OCI-M1 (cell line): ENCODE results near the gene TMED4.
"Not testable (repeated sequence)": the region's sequence is repeated elsewhere in the genome, so short reads cannot be mapped to it uniquely, and the experiment has no call there.

Experiments used
- DNase-seq: peaks from one replicate; lab custom pipeline; 2025; lab: John Stamatoyannopoulos, UW

The TMED4 gene

GRCh38 chr7:44568771-44569560, 13.1 kb downstream of the TMED4 start:
- no peak for DNase-seq

GRCh38 chr7:44567884-44568283, 14.1 kb downstream of the TMED4 start:
- no peak for DNase-seq

GRCh38 chr7:44566680-44567079, 15.4 kb downstream of the TMED4 start:
- DNase-seq = no peak

DNA sequence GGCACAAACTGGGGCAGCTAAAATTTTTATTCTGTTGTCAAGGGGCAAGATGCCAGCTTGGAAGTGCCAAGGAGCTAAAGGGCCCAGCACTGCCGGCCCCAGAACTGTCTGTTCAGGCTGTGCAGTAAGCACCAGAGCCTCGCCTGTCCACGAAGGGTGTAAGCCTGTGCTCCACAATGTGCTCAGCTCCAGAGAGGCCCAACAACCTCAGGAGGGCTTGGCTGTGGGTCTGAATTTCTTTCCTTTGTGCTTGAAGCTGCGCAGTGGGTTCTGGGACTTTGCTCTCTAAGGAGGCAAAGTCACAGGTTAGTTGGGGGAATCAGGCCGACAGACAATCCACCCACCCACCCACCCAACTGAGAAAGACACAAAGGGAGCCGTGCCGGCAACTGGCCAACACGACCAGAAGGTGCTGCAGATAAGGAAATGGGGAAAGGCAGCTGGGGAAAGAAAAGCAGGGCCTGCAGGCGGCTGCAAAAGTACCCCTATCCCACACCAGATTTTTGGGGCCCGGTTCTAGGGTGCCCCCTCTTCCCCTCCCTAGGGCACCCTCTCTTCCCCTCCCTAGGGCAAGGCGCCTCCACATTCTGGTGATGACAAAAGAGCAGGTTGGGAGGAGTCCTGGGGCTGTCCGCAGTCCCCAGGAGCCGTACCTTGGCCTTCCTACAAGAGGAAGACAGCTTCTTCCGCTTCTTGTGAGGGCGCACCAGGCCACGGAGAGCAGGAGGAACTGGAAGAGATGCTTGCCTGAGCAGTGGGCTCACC, 16.1 kb downstream of the TMED4 start:
- peak; percentile 39 for DNase-seq

DNA sequence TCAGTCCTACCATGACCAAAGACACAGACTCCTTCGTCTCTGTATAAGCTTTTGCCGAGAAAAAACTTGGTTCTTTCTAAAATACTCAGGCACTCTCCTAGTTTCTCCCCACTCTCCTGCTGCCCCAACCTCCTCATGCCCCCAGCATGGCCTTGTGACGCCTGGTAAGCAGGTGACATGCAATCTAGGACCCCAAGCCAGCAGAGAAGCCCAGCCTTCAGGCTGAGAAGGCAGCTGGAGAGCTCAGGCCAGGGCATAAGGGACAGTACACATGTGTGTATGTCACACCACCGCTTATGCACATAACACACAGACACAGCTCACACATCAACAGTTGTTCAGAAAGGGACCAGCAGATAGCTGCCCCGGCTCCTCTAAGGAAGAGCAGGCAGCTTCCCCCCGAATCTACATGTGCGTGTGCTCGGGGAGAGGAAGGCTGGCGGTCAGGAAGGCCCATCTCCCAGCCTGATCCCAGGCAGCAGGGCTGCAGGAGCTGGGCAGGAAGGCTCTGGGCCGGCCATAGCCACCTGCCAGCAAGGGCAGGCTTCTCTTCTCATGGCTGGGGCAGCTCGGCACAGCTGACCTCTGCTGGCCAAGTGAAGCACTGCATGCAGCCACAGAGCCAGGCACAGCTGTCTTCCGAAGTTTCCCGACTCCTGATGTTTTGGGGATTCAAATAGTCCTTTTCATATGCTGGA, 16.8 kb downstream of the TMED4 start:
- peak; percentile 59 for DNase-seq

- DNase-seq = no peak
These were observed 17.4 kb downstream of the TMED4 start for GRCh38 chr7:44564606-44565005.

- no peak for DNase-seq
These were observed 18.8 kb downstream of the TMED4 start for GRCh38 chr7:44563171-44563679.

DNA sequence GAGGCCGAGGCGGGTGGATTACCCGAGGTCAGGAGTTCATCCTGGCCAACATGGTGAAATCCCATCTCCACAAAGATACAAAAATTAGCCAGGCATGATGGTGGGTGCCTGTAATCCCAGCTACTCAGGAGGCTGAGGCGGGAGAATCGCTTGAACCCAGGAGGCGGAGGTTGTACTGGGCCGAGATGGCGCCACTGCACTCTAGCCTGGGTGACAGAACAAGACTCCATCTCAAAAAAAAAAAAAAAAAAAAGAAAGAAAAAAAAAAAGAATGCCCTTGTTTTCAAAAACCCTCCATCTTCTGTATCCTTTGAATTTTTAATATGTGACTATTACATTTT, 19.4 kb downstream of the TMED4 start:
- DNase-seq = not testable (repeated sequence)

GRCh38 chr7:44561962-44562621, 19.9 kb downstream of the TMED4 start:
- DNase-seq = no peak

GRCh38 chr7:44561481-44561880, 20.6 kb downstream of the TMED4 start:
- no peak for DNase-seq

- DNase-seq = no peak
These were observed 22.5 kb downstream of the TMED4 start for GRCh38 chr7:44559485-44559884.

DNA sequence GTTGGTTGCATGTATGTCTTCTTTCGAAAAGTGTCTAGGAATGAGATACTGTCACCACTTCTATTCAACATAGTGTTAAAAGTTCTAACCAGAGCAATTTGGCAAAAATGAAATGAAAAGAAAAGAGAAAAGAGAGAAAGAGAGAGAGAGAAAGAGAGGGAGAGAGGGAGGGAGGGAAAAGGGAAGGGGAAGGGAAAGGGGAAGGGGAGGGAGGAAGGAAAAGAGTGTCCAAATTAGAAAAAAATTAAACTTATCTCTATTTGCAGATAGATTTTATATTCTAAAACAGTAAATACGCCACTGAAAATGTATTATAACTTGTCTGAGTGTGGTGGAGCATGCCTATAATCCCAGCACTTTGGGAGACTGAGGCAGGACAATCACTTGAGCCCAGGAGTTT, 24.5 kb downstream of the TMED4 start:
- DNase-seq = no peak

DNA sequence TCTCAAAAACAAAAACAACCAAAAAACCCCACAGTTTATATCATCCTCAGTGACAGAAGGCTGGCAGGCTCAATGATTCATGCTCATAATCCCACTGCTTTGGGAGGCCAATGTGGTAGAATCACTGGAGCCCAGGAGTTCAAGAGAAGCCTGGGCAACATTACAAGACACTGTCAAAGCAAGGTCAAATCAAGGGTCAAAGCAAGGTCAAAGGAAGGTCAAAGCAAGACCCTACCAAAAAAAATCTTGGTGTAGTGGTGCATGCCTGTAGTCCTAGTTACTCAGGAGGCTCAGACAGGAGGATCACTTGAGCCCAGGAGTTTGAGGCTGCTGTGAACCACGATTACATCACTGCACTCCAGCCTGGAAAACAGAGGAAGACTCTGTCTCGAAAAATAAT, 26.7 kb downstream of the TMED4 start:
- DNase-seq = no peak

DNA sequence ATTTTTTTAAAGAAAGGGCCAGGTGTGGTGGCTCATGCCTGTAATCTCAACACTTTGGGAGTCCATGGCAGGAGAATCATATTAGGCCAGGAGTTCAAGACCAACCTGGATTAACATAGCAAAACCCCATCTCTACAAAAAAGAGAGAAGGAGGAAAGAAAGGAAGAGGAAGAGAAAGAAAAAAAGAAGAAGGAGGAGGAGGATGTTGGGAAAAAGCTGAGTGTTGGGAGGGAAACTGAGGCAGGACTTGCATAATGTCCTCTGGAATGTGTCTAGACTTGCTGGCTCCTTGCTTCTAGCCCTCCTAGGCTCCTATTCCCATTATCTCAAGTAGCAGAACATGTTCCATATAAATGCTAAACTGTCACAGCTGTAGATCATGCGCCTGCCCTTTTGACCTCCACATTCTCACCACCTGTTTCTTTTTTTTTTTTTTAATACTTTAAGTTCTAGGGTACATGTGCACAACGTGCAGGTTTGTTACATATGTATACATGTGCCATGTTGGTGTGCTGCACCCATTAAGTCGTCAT, 29.5 kb downstream of the TMED4 start:
- DNase-seq = not testable (repeated sequence)

DNA sequence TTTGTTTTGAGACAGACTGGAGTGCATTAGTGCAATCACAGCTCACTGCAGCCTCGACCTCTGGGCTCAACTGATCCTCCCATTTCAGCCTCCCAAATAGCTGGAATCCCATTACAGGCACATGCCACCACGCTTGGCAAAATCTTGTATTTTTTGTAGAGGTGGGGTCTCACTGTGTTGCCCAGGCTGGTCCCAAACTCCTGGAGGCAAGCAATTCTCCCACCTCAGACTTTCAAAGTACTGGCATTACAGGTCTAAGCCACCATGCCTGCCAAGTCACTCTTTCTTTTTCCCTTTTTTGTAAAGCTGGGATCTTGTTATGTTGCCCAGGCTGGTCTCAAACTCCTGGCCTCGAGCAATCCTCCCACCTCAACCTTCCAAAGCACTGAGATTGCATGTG, 32.6 kb downstream of the TMED4 start:
- no peak for DNase-seq

- DNase-seq = no peak
These were observed 33.1 kb downstream of the TMED4 start for GRCh38 chr7:44548893-44549292.

- no peak for DNase-seq
These were observed 34.3 kb downstream of the TMED4 start for GRCh38 chr7:44547536-44548231.

- no peak for DNase-seq
These were observed 40.0 kb downstream of the TMED4 start for GRCh38 chr7:44541876-44542610.

DNA sequence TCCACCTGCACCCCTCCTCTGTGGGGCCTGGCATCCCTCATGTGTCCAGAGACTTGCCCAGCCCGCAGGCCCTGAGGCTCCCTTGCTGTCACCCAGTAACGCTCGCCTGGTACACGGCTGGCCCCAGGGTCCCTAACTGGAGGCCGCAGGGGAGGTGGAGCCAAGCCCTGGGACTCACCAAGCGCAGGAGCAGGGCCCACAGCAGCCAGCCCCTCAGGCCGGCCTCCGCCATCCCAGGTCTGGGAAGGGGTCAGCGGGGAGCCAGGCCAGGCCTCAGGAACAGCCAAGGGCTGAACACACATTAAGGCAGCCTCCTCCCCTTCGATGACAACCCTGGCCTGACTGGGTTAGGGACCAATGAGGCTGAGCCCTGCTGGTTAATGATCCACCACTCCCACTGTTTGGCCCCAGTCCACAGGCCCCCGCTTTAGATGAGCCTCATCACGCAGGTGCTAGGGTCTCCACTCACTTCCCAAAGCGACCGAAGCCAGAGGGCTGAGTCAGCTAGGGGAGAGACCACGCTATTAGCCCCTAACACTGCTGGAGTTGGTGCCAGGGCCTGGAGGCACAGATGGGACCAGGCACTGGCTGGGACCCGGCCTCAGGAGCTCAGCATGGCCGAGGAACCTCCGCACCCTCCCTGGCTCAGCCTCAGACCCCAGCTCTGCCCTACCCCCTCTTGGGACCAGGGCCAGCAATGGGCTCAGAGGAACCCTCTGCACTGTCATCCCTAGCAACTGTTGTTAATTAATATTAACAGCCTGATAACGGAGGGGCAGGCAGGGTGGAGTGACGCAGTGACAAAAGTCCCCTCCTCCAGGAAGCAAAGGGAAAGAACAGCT, 40.8 kb downstream of the TMED4 start, which contains the start of gene NPC1L1:
Gene NPC1L1 (minus strand): TSS at position 303 of the 842 bp plus-strand sequence. CDS start 71 bp downstream, at position 232.
- no peak for DNase-seq
